HG02852 (cell line): Measurements from ENCODE around the gene ABHD14A.
A peak's percentile ranks its signal among the peaks of the same experiment; 100 is the strongest.
"Not testable (repeated sequence)": the region's sequence is repeated elsewhere in the genome, so short reads cannot be mapped to it uniquely, and the experiment has no call there.

Source experiments
- ATAC-seq: cut with Tn5 transposase; IDR thresholded peaks from one replicate; pipeline ENCODE4 v1.9.1; 2021; ENCODE audit warnings: mild to moderate bottlenecking, moderate library complexity; ENCODE audit not compliant: unreplicated experiment

Gene ABHD14A

GRCh38 chr3:51970606-51971300, 4.1 kb upstream of the ABHD14A start:
- ATAC-seq, result no peak

GRCh38 chr3:51971350-51971749, 3.5 kb upstream of the ABHD14A start:
- ATAC-seq, result no peak

GRCh38 chr3:51974277-51974962, 444 bp upstream of the ABHD14A start:
- peak; percentile 6 for ATAC-seq

GRCh38 chr3:51975852-51976549, 1.1 kb downstream of the ABHD14A start:
- ATAC-seq, result no peak

GRCh38 chr3:51977446-51978142, 2.7 kb downstream of the ABHD14A start:
- ATAC-seq, result no peak

GRCh38 chr3:51978143-51978502, 3.3 kb downstream of the ABHD14A start:
- ATAC-seq, result no peak

GRCh38 chr3:51980253-51980652, 5.4 kb downstream of the ABHD14A start:
- ATAC-seq, result no peak

- ATAC-seq, result peak; percentile 38
Observed at GRCh38 chr3:51982352-51982837, 7.5 kb downstream of the ABHD14A start.

- ATAC-seq, result peak; percentile 75
Observed at GRCh38 chr3:51982838-51983577, 8.1 kb downstream of the ABHD14A start, which contains the start of gene ACY1. TSS of gene ACY1 (plus strand) at chr3:51983535. CDS start at chr3:51984065, 530 bp downstream.

- ATAC-seq, result no peak
Observed at GRCh38 chr3:51983578-51984268, 8.9 kb downstream of the ABHD14A start.

GRCh38 chr3:51984269-51984647, 9.4 kb downstream of the ABHD14A start:
- ATAC-seq, result no peak

GRCh38 chr3:51985063-51985462, 10.2 kb downstream of the ABHD14A start:
- no peak for ATAC-seq

- no peak for ATAC-seq
Observed at GRCh38 chr3:51986010-51986947, 11.4 kb downstream of the ABHD14A start.

- no peak for ATAC-seq
Observed at GRCh38 chr3:51987568-51987967, 12.7 kb downstream of the ABHD14A start.

- no peak for ATAC-seq
Observed at GRCh38 chr3:51988286-51989146, 13.7 kb downstream of the ABHD14A start.

GRCh38 chr3:51990501-51990971, 15.7 kb downstream of the ABHD14A start:
- ATAC-seq, result not testable (repeated sequence)

GRCh38 chr3:51992017-51992682, 17.3 kb downstream of the ABHD14A start:
- ATAC-seq, result no peak
